Activated gamma-delta T cell treated with anti-CD3 and anti-CD28 coated beads, Interleukin-2, amount 50 U/mL, for 16 hours (primary cell): Measurements from ENCODE around the gene POMT1.
"Not testable (repeated sequence)": the region's sequence is repeated elsewhere in the genome, so short reads cannot be mapped to it uniquely, and the experiment has no call there.

Experiments
- DNase-seq: peaks from one replicate; pipeline ENCODE4 v3.0.0-alpha.2; 2020; ENCODE audit warnings: low read depth

Gene POMT1

GRCh38 chr9:131496844-131497405 lies 5.8 kb upstream of the POMT1 start:
- DNase-seq, result no peak

- no peak for DNase-seq
These were observed 3.4 kb upstream of the POMT1 start for GRCh38 chr9:131499254-131499767.

GRCh38 chr9:131500377-131500776 lies 2.3 kb upstream of the POMT1 start:
- peak; percentile 70 for DNase-seq

- peak; percentile 41 for DNase-seq
These were observed 1.7 kb upstream of the POMT1 start for GRCh38 chr9:131500939-131501541.

- DNase-seq, result peak; percentile 36
These were observed 1.1 kb downstream of the POMT1 start for GRCh38 chr9:131503626-131504465.

GRCh38 chr9:131505012-131505411 lies 2.3 kb downstream of the POMT1 start:
- DNase-seq, result no peak

GRCh38 chr9:131511416-131511815 lies 8.7 kb downstream of the POMT1 start:
- no peak for DNase-seq

- DNase-seq, result no peak
These were observed 9.2 kb downstream of the POMT1 start for GRCh38 chr9:131511880-131512279.

GRCh38 chr9:131513177-131513576 lies 10.5 kb downstream of the POMT1 start:
- no peak for DNase-seq

- not testable (repeated sequence) for DNase-seq
These were observed 12.9 kb downstream of the POMT1 start for GRCh38 chr9:131515559-131516031.

- no peak for DNase-seq
These were observed 13.4 kb downstream of the POMT1 start for GRCh38 chr9:131516100-131516499.

GRCh38 chr9:131516930-131517329 lies 14.2 kb downstream of the POMT1 start:
- no peak for DNase-seq

GRCh38 chr9:131517761-131518190 lies 15.1 kb downstream of the POMT1 start:
- no peak for DNase-seq

- DNase-seq, result no peak
These were observed 15.8 kb downstream of the POMT1 start for GRCh38 chr9:131518553-131518952.

- no peak for DNase-seq
These were observed 17.8 kb downstream of the POMT1 start for GRCh38 chr9:131520503-131520902.

GRCh38 chr9:131521203-131521602 lies 18.5 kb downstream of the POMT1 start:
- no peak for DNase-seq

GRCh38 chr9:131521822-131522221 lies 19.1 kb downstream of the POMT1 start:
- DNase-seq, result no peak

- DNase-seq, result no peak
These were observed 19.8 kb downstream of the POMT1 start for GRCh38 chr9:131522257-131523085.

GRCh38 chr9:131523086-131523388 lies 20.3 kb downstream of the POMT1 start:
- no peak for DNase-seq

- DNase-seq, result no peak
These were observed 21.0 kb downstream of the POMT1 start for GRCh38 chr9:131523451-131524435.
